ENCODE results near the gene VIL1. TPM values are rescaled to one million over a fixed set of nuclear protein-coding genes. Genes with fewer than 3 reads are reported as not detected.
A peak's percentile ranks its signal among the peaks of the same experiment; 100 is the strongest.

VIL1 gene
- polyA plus RNA-seq, 1 donor from 2014 or later = not detected

DNA sequence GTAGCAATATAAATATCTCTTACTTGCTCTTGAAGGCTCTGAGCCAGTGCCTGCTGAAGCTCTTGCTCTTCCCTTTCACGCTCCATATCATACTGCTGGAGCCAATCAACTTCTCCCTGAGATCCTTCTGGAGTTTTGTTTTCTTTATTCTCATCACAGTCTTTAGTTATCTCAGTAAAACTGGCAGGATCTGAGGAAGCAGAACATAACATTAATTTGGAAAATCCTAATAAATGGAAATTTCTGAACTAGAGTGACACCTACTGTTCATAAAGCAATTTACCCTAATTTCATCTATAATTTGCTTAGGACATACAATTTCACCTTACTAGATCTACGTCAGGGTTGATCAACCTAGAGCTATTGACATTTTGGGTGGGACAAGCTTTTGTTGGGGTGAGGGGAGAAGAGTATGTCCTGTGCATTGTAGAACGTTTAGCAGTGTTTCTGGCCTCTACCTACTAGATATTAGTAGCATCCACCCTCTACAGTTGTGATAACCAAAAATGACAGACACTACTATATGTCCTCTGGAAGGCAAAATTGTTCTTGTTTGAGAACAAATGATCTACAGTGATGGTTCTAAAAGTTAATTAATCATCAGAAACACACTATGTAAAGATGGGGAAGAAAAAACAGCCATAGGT lies 47.2 kb downstream of the VIL1 start:
- Histone ChIP-seq H4K20me1 (ENCODE audit: insufficient read depth) (no peaks in the 10 kb centered on the region), H3K27me3 (ENCODE audit: insufficient read depth, low read depth, low read length) (no peaks in the 10 kb centered on the region), H3K36me3 (ENCODE audit: insufficient read depth, low read length) (no peaks in the 10 kb centered on the region), H3K4me2 (ENCODE audit: low read length) (no peak overlapping the region), H3K27ac (ENCODE audit: low read length) (no peak overlapping the region), H2AFZ (ENCODE audit: low read depth, low read length) (no peak overlapping the region), H3K9me3 (ENCODE audit: low read length) (no peaks in the 10 kb centered on the region), H3K9ac (ENCODE audit: low read length) (no peak overlapping the region), H3K9me2 (ENCODE audit: insufficient read depth, low read length) (no peaks in the 10 kb centered on the region), H3K79me2 (replicated peaks; ENCODE audit: insufficient read depth, low read length) (no peaks in the 10 kb centered on the region), H3F3A (ENCODE audit: insufficient read depth, low read length, poor library complexity, severe bottlenecking) (no peaks in the 10 kb centered on the region), H3K4me3 (ENCODE audit: low read length) (no peak overlapping the region)
- TF ChIP-seq, protein P1, sequence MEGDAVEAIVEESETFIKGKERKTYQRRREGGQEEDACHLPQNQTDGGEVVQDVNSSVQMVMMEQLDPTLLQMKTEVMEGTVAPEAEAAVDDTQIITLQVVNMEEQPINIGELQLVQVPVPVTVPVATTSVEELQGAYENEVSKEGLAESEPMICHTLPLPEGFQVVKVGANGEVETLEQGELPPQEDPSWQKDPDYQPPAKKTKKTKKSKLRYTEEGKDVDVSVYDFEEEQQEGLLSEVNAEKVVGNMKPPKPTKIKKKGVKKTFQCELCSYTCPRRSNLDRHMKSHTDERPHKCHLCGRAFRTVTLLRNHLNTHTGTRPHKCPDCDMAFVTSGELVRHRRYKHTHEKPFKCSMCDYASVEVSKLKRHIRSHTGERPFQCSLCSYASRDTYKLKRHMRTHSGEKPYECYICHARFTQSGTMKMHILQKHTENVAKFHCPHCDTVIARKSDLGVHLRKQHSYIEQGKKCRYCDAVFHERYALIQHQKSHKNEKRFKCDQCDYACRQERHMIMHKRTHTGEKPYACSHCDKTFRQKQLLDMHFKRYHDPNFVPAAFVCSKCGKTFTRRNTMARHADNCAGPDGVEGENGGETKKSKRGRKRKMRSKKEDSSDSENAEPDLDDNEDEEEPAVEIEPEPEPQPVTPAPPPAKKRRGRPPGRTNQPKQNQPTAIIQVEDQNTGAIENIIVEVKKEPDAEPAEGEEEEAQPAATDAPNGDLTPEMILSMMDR (IDR thresholded peaks at IDR 0.05; ENCODE audit: poor library complexity, severe bottlenecking) = peak; percentile 66
- no peak for TF ChIP-seq MXI1 (conservative IDR thresholded peaks at IDR 0.05; ENCODE audit: poor library complexity, severe bottlenecking)
- TF ChIP-seq, protein P2, sequence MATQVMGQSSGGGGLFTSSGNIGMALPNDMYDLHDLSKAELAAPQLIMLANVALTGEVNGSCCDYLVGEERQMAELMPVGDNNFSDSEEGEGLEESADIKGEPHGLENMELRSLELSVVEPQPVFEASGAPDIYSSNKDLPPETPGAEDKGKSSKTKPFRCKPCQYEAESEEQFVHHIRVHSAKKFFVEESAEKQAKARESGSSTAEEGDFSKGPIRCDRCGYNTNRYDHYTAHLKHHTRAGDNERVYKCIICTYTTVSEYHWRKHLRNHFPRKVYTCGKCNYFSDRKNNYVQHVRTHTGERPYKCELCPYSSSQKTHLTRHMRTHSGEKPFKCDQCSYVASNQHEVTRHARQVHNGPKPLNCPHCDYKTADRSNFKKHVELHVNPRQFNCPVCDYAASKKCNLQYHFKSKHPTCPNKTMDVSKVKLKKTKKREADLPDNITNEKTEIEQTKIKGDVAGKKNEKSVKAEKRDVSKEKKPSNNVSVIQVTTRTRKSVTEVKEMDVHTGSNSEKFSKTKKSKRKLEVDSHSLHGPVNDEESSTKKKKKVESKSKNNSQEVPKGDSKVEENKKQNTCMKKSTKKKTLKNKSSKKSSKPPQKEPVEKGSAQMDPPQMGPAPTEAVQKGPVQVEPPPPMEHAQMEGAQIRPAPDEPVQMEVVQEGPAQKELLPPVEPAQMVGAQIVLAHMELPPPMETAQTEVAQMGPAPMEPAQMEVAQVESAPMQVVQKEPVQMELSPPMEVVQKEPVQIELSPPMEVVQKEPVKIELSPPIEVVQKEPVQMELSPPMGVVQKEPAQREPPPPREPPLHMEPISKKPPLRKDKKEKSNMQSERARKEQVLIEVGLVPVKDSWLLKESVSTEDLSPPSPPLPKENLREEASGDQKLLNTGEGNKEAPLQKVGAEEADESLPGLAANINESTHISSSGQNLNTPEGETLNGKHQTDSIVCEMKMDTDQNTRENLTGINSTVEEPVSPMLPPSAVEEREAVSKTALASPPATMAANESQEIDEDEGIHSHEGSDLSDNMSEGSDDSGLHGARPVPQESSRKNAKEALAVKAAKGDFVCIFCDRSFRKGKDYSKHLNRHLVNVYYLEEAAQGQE (IDR thresholded peaks at IDR 0.05; ENCODE audit: borderline replicate concordance) = no peak
- no peak for TF ChIP-seq POLR2AphosphoS5 (IDR thresholded peaks at IDR 0.05)
- TF ChIP-seq RAD21 (conservative IDR thresholded peaks at IDR 0.05) = peak; percentile 63
- TF ChIP-seq SMC3 (conservative IDR thresholded peaks at IDR 0.05; ENCODE audit: poor library complexity) = peak; percentile 58
- no peak for TF ChIP-seq EZH2 (IDR thresholded peaks at IDR 0.05; ENCODE audit: borderline replicate concordance, insufficient read depth, low read length, poor library complexity, severe bottlenecking)
- TF ChIP-seq EP300 (conservative IDR thresholded peaks at IDR 0.05; ENCODE audit: poor library complexity, severe bottlenecking) = no peak
- TF ChIP-seq TAF1 (IDR thresholded peaks at IDR 0.05; ENCODE audit: low read depth) = no peak

DNA sequence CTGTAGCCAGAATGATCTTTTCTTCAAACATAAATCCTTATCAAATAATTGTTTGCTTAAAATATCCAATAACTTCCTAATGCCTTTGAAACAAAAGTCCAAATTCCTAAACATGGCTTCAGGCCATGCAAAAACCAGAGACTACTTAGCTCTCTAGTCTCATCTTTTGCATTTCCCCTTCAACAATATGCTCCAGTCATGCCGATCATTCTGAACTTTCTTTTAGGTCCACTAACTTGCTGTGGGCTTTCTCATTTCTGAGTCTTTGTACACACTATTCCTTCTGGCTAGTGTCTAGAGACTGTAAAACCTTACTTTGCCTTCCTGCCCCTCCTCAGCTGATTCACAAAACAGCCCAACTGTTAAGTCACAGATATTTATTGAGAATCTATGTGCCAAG lies 51.5 kb downstream of the VIL1 start:
- Histone ChIP-seq H3K27ac (ENCODE audit: low read length) (no peak overlapping the region), H3K4me3 (ENCODE audit: low read length) (no peak overlapping the region), H3K4me2 (ENCODE audit: low read length) (no peak overlapping the region), H3K79me2 (replicated peaks; ENCODE audit: insufficient read depth, low read length) (no peaks in the 10 kb centered on the region), H3K9me2 (ENCODE audit: insufficient read depth, low read length) (no peaks in the 10 kb centered on the region), H3F3A (ENCODE audit: insufficient read depth, low read length, poor library complexity, severe bottlenecking) (no peaks in the 10 kb centered on the region), H3K9me3 (ENCODE audit: low read length) (no peaks in the 10 kb centered on the region), H4K20me1 (ENCODE audit: insufficient read depth) (no peaks in the 10 kb centered on the region), H3K36me3 (ENCODE audit: insufficient read depth, low read length) (no peaks in the 10 kb centered on the region), H2AFZ (ENCODE audit: low read depth, low read length) (no peak overlapping the region), H3K27me3 (ENCODE audit: insufficient read depth, low read depth, low read length) (no peaks in the 10 kb centered on the region), H3K9ac (ENCODE audit: low read length) (no peak overlapping the region)
- no peak for TF ChIP-seq EZH2 (IDR thresholded peaks at IDR 0.05; ENCODE audit: borderline replicate concordance, insufficient read depth, low read length, poor library complexity, severe bottlenecking)
- no peak for TF ChIP-seq EP300 (conservative IDR thresholded peaks at IDR 0.05; ENCODE audit: poor library complexity, severe bottlenecking)
- TF ChIP-seq TAF1 (IDR thresholded peaks at IDR 0.05; ENCODE audit: low read depth) = no peak
- no peak for TF ChIP-seq POLR2AphosphoS5 (IDR thresholded peaks at IDR 0.05)
- TF ChIP-seq, protein P1 (IDR thresholded peaks at IDR 0.05; ENCODE audit: poor library complexity, severe bottlenecking) = no peak
- no peak for TF ChIP-seq MXI1 (conservative IDR thresholded peaks at IDR 0.05; ENCODE audit: poor library complexity, severe bottlenecking)
- no peak for TF ChIP-seq RAD21 (conservative IDR thresholded peaks at IDR 0.05)
